SK-N-SH (cell line): Measurements from ENCODE around the gene MAP1LC3B. TPM values are rescaled to one million over a fixed set of nuclear protein-coding genes. Genes with fewer than 3 reads are reported as not detected.

Experiments used
- CTCF ChIA-PET: fragments of 300-600, 350-600 bp; formaldehyde crosslinking; extraction: SDS; loops from one replicate; lab custom pipeline; 2021; lab: Yijun Ruan, JAX
- POLR2A ChIA-PET: fragments of 350-600 bp; sonication (Branson Sonifier 250); formaldehyde crosslinking; extraction: SDS; loops from one replicate; lab custom pipeline; 2020; ENCODE audit warnings: antibody characterized with exemption, inconsistent platforms; lab: Yijun Ruan, JAX
- DNase-seq: peaks from one replicate; pipeline ENCODE4 v3.0.0; 2012
- H2AFZ ChIP-seq: fragments of 200-600 bp; sonication (generic); 2 replicates; pipeline ENCODE4 v1.8.1; 2016; ENCODE audit warnings: antibody characterized with exemption, mild to moderate bottlenecking, low read depth
- H3F3A ChIP-seq: fragments of 200-600 bp; sonication (generic); replicated peaks from 2 replicates; pipeline ENCODE3; 2016; ENCODE audit warnings: antibody characterized with exemption, mild to moderate bottlenecking; ENCODE audit not compliant: insufficient read depth
- H3K27ac ChIP-seq, 2 experiments: fragments of 200-500 bp in 1 of 2; fragments of 200-600 bp in 1 of 2; sonication (Bioruptor generic) in 1 of 2; sonication (generic), shearing (Covaris generic) in 1 of 2; 2 replicates each; pipeline versions ENCODE4 v1.5.1 to v1.6.1; 2014 to 2016; ENCODE audit warnings: low read depth in 2 of 2, inconsistent platforms in 1 of 2, low read length in 1 of 2, mild to moderate bottlenecking in 1 of 2, mixed read lengths in 1 of 2
- H3K27me3 ChIP-seq: fragments of 200-600 bp; sonication (generic), shearing (Covaris generic); 2 replicates; pipeline ENCODE4 v1.6.1; 2016; ENCODE audit warnings: mixed run types; ENCODE audit not compliant: insufficient read depth
- H3K36me3 ChIP-seq, 2 experiments: fragments of 200-500 bp in 1 of 2; fragments of 200-600 bp in 1 of 2; sonication (Bioruptor generic) in 1 of 2; sonication (generic) in 1 of 2; replicated peaks in 1 of 2; 2 replicates each; pipeline versions ENCODE3 to v1.5.1; 2014 to 2016; ENCODE audit warnings: low read length in 1 of 2, mild to moderate bottlenecking in 1 of 2; ENCODE audit not compliant: insufficient read depth in 2 of 2, control insufficient read depth in 1 of 2
- H3K4me1 ChIP-seq, 2 experiments: fragments of 200-500 bp in 1 of 2; fragments of 200-600 bp in 1 of 2; sonication (Bioruptor generic) in 1 of 2; sonication (generic), shearing (Covaris generic) in 1 of 2; 2 replicates each; pipeline versions ENCODE4 v1.5.1 to v1.6.1; 2014 to 2016; ENCODE audit warnings: low read depth in 1 of 2, low read length in 1 of 2, mixed run types in 1 of 2; ENCODE audit not compliant: insufficient read depth in 2 of 2, control insufficient read depth in 1 of 2
- H3K4me2 ChIP-seq: fragments of 200-600 bp; sonication (generic), shearing (Covaris generic); 2 replicates; pipeline ENCODE4 v1.6.1; 2017; ENCODE audit warnings: mixed run types
- H3K4me3 ChIP-seq, 2 experiments: fragments of 200-500 bp in 1 of 2; fragments of 200-600 bp in 1 of 2; sonication (Bioruptor generic) in 1 of 2; sonication (generic), shearing (Covaris generic) in 1 of 2; 2 replicates each; pipeline versions ENCODE4 v1.5.1 to v1.8.1; 2014 to 2016; ENCODE audit warnings: low read depth in 2 of 2, inconsistent platforms in 1 of 2, low read length in 1 of 2, mild to moderate bottlenecking in 1 of 2, mixed read lengths in 1 of 2, moderate library complexity in 1 of 2
- H3K79me2 ChIP-seq: fragments of 200-600 bp; sonication (generic); 2 replicates; pipeline ENCODE4 v1.8.1; 2017; ENCODE audit warnings: mild to moderate bottlenecking; ENCODE audit not compliant: insufficient read depth
- H3K9ac ChIP-seq: fragments of 200-600 bp; sonication (generic); 2 replicates; pipeline ENCODE4 v1.6.1; 2017; ENCODE audit warnings: mixed run types
- H3K9me2 ChIP-seq: fragments of 200-600 bp; sonication (generic); 2 replicates; pipeline ENCODE4 v1.6.1; 2017; ENCODE audit warnings: mixed run types
- H3K9me3 ChIP-seq: fragments of 200-600 bp; sonication (generic); 2 replicates; pipeline ENCODE4 v1.6.1; 2017; ENCODE audit warnings: mixed run types, mild to moderate bottlenecking, moderate library complexity
- H4K20me1 ChIP-seq: fragments of 200-600 bp; sonication (generic); 2 replicates; pipeline ENCODE4 v1.6.1; 2017; ENCODE audit warnings: mild to moderate bottlenecking, mixed run types; ENCODE audit not compliant: insufficient read depth
- CHD2 ChIP-seq: fragments of 150-350 bp; IDR thresholded peaks from 2 replicates; pipeline ENCODE4 v1.6.1; 2018; ENCODE audit warnings: low read length; ENCODE audit not compliant: partially characterized antibody
- FOXJ3 ChIP-seq: sonication (generic); formaldehyde crosslinking; IDR thresholded peaks from 2 replicates; pipeline ENCODE4 v1.5.1; 2020; ENCODE audit warnings: mild to moderate bottlenecking, missing genetic modification reagents
- FOXM1 ChIP-seq: IDR thresholded peaks from 2 replicates; pipeline ENCODE4 v1.4.0; 2012; ENCODE audit warnings: low read depth, mild to moderate bottlenecking
- JUND ChIP-seq: IDR thresholded peaks from 2 replicates; pipeline ENCODE4 v1.4.0; 2012
- MAX ChIP-seq: IDR thresholded peaks from 2 replicates; pipeline ENCODE4 v1.4.0; 2012; ENCODE audit warnings: low read depth
- MEF2A ChIP-seq: IDR thresholded peaks from 2 replicates; pipeline ENCODE4 v1.4.0; 2012; ENCODE audit warnings: low read depth, borderline replicate concordance
- NFIC ChIP-seq: IDR thresholded peaks from 2 replicates; pipeline ENCODE4 v1.4.0; 2012; ENCODE audit warnings: borderline replicate concordance
- NRF1 ChIP-seq: IDR thresholded peaks from 2 replicates; pipeline ENCODE4 v1.6.1; 2012; ENCODE audit warnings: low read depth, mild to moderate bottlenecking, low read length
- PBX3 ChIP-seq: IDR thresholded peaks from 2 replicates; pipeline ENCODE4; 2012
- RCOR1 ChIP-seq: fragments of 150-350 bp; IDR thresholded peaks from 2 replicates; pipeline ENCODE4 v1.6.1; 2017; ENCODE audit warnings: antibody characterized with exemption, low read length
- RFX5 ChIP-seq: IDR thresholded peaks from 2 replicates; pipeline ENCODE4 v1.6.1; 2012; ENCODE audit warnings: mild to moderate bottlenecking, improper control_type of control experiment, low read length
- RXRA ChIP-seq: IDR thresholded peaks from 2 replicates; pipeline ENCODE4 v1.4.0; 2012; ENCODE audit warnings: low read depth, mild to moderate bottlenecking, borderline replicate concordance
- SMC3 ChIP-seq: IDR thresholded peaks from 2 replicates; pipeline ENCODE4 v1.6.1; 2012; ENCODE audit warnings: low read depth, low read length, improper control_type of control experiment
- TCF12 ChIP-seq: IDR thresholded peaks from 2 replicates; pipeline ENCODE4 v1.4.0; 2012
- YY1 ChIP-seq: IDR thresholded peaks from 2 replicates; pipeline ENCODE4 v1.4.0; 2012; ENCODE audit warnings: low read depth, mild to moderate bottlenecking
- WGBS: methylation state at CpG from one replicate; pipeline ENCODE4 v1.1.6; 2017; ENCODE audit warnings: low lambda C conversion rate; 5-methylcytosine and 5-hydroxymethylcytosine counted together
- polyA plus RNA-seq, 3 experiments: library from polyadenylated mRNA; depleted of rRNA; stranded (reverse); fragments of >200 nt; gene quantifications; 2 replicates each; pipeline ENCODE4 v1.2.3, GENCODE V29; 2012
- TF ChIP-seq, protein P1 (sequence below): IDR thresholded peaks from 2 replicates; pipeline ENCODE4 v1.6.1; 2012; ENCODE audit warnings: mild to moderate bottlenecking, low read depth, low read length, moderate library complexity
- TF ChIP-seq, protein P2 (sequence below): IDR thresholded peaks from 2 replicates; pipeline ENCODE4 v1.4.0; 2012; ENCODE audit warnings: low read depth, borderline replicate concordance
- TF ChIP-seq, protein P3 (sequence below): fragments of 150-350 bp; IDR thresholded peaks from 2 replicates; pipeline ENCODE4 v1.6.1; 2016; ENCODE audit warnings: mild to moderate bottlenecking, low read depth, low read length
- TF ChIP-seq, protein P4 (sequence below): fragments of 150-350 bp; IDR thresholded peaks from 2 replicates; pipeline ENCODE4 v1.6.1; 2017; ENCODE audit warnings: antibody characterized with exemption, low read length, low read depth, borderline replicate concordance

MAP1LC3B gene
- polyA plus RNA-seq, 1 of the 3 experiments (the other 2 are of a cell fraction) = 33.7 TPM

- Histone ChIP-seq H3K36me3 (peaks cover 12 to 16% of the 10 kb centered on the region in 2 experiments), H3K4me3 (no peak overlapping the region), H3K27me3 (no peaks in the 10 kb centered on the region), H3F3A (peaks cover under 1% of the 10 kb centered on the region), H2AFZ (no peak overlapping the region), H3K9ac (no peak overlapping the region), H3K4me2 (no peak overlapping the region), H4K20me1 (no peaks in the 10 kb centered on the region), H3K79me2 (no peaks in the 10 kb centered on the region), H3K27ac (no peak overlapping the region), H3K9me3 (no peaks in the 10 kb centered on the region), H3K4me1 (peaks cover 0 to 14% of the 10 kb centered on the region in 2 experiments; a peak in 2 of 4 replicates), H3K9me2 (no peaks in the 10 kb centered on the region)
- DNase-seq = no peak
- TF ChIP-seq, protein P1, sequence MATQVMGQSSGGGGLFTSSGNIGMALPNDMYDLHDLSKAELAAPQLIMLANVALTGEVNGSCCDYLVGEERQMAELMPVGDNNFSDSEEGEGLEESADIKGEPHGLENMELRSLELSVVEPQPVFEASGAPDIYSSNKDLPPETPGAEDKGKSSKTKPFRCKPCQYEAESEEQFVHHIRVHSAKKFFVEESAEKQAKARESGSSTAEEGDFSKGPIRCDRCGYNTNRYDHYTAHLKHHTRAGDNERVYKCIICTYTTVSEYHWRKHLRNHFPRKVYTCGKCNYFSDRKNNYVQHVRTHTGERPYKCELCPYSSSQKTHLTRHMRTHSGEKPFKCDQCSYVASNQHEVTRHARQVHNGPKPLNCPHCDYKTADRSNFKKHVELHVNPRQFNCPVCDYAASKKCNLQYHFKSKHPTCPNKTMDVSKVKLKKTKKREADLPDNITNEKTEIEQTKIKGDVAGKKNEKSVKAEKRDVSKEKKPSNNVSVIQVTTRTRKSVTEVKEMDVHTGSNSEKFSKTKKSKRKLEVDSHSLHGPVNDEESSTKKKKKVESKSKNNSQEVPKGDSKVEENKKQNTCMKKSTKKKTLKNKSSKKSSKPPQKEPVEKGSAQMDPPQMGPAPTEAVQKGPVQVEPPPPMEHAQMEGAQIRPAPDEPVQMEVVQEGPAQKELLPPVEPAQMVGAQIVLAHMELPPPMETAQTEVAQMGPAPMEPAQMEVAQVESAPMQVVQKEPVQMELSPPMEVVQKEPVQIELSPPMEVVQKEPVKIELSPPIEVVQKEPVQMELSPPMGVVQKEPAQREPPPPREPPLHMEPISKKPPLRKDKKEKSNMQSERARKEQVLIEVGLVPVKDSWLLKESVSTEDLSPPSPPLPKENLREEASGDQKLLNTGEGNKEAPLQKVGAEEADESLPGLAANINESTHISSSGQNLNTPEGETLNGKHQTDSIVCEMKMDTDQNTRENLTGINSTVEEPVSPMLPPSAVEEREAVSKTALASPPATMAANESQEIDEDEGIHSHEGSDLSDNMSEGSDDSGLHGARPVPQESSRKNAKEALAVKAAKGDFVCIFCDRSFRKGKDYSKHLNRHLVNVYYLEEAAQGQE = no peak
- TF ChIP-seq MEF2A (no peak), CHD2 (no peak), MAX (no peak), YY1 (no peak), RCOR1 (no peak), RFX5 (no peak), PBX3 (no peak), RXRA (no peak), SMC3 (no peak), FOXM1 (no peak), JUND (no peak), TCF12 (no peak), FOXJ3 (no peak), NRF1 (no peak), NFIC (no peak)
- TF ChIP-seq, protein P2, sequence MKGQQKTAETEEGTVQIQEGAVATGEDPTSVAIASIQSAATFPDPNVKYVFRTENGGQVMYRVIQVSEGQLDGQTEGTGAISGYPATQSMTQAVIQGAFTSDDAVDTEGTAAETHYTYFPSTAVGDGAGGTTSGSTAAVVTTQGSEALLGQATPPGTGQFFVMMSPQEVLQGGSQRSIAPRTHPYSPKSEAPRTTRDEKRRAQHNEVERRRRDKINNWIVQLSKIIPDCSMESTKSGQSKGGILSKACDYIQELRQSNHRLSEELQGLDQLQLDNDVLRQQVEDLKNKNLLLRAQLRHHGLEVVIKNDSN = no peak
- TF ChIP-seq, protein P3, sequence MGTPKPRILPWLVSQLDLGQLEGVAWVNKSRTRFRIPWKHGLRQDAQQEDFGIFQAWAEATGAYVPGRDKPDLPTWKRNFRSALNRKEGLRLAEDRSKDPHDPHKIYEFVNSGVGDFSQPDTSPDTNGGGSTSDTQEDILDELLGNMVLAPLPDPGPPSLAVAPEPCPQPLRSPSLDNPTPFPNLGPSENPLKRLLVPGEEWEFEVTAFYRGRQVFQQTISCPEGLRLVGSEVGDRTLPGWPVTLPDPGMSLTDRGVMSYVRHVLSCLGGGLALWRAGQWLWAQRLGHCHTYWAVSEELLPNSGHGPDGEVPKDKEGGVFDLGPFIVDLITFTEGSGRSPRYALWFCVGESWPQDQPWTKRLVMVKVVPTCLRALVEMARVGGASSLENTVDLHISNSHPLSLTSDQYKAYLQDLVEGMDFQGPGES = no peak
- TF ChIP-seq, protein P4, sequence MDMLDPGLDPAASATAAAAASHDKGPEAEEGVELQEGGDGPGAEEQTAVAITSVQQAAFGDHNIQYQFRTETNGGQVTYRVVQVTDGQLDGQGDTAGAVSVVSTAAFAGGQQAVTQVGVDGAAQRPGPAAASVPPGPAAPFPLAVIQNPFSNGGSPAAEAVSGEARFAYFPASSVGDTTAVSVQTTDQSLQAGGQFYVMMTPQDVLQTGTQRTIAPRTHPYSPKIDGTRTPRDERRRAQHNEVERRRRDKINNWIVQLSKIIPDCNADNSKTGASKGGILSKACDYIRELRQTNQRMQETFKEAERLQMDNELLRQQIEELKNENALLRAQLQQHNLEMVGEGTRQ = no peak
- 88% methylated on average over 8 of the region's 8 CpGs for WGBS
- ChIA-PET CTCF (interaction anchor here (1.5 kb wide), 1 partner anchor 8 kb away, joined by 6 read pairs; no protein-coding TSS in a partner anchor), POLR2A (no interaction called here)
Measured at GRCh38 chr16:87356491-87356853, 35.7 kb upstream of the MAP1LC3B start.
